ENCODE data around the gene WSB1.

WSB1 gene

GRCh38 chr17:27356091-27356705 lies 62.3 kb downstream of the WSB1 start:
- no peak for DNase-seq

- DNase-seq: no peak
Observed at GRCh38 chr17:27357236-27357635, 63.3 kb downstream of the WSB1 start.

GRCh38 chr17:27360507-27360906 lies 66.6 kb downstream of the WSB1 start:
- no peak for DNase-seq

GRCh38 chr17:27361695-27362094 lies 67.8 kb downstream of the WSB1 start:
- DNase-seq: no peak

GRCh38 chr17:27362503-27362902 lies 68.6 kb downstream of the WSB1 start:
- no peak for DNase-seq

GRCh38 chr17:27362909-27363308 lies 69.0 kb downstream of the WSB1 start:
- no peak for DNase-seq

GRCh38 chr17:27363326-27363725 lies 69.4 kb downstream of the WSB1 start:
- DNase-seq: no peak

All from hypothalamus (tissue), 51 donors.